PFSK-1 (cell line): Measurements from ENCODE around the gene TAF15.

Source experiments
- FOXP2 ChIP-seq: optimal IDR thresholded peaks from 2 replicates; pipeline ENCODE3; 2011; ENCODE audit warnings: borderline replicate concordance, control low read depth, inconsistent platforms; ENCODE audit not compliant: insufficient read depth; ENCODE audit errors: extremely low read length, extremely low read depth
- POLR2AphosphoS5 ChIP-seq: IDR thresholded peaks from 2 replicates; pipeline ENCODE4 v1.6.1; 2012; ENCODE audit warnings: low read depth, mild to moderate bottlenecking, control low read depth, low read length, moderate library complexity
- SIN3A ChIP-seq: IDR thresholded peaks from 2 replicates; pipeline ENCODE4 v1.6.1; 2012; ENCODE audit warnings: mild to moderate bottlenecking, low read length, moderate library complexity, borderline replicate concordance; ENCODE audit not compliant: insufficient read depth
- TAF1 ChIP-seq: IDR thresholded peaks from 2 replicates; pipeline ENCODE4 v1.6.1; 2012; ENCODE audit warnings: low read length, control low read depth, borderline replicate concordance; ENCODE audit not compliant: insufficient read depth
- TF ChIP-seq, protein P1 (sequence below), 2 experiments: IDR thresholded peaks; 2 replicates each; pipeline versions ENCODE4 v1.6.1 to v1.8.0; 2011 to 2012; ENCODE audit warnings: low read depth in 2 of 2, low read length in 2 of 2, control low read depth in 1 of 2, inconsistent platforms in 1 of 2, mild to moderate bottlenecking in 1 of 2, moderate library complexity in 1 of 2; ENCODE audit not compliant: insufficient read depth in 1 of 2

Gene TAF15

DNA sequence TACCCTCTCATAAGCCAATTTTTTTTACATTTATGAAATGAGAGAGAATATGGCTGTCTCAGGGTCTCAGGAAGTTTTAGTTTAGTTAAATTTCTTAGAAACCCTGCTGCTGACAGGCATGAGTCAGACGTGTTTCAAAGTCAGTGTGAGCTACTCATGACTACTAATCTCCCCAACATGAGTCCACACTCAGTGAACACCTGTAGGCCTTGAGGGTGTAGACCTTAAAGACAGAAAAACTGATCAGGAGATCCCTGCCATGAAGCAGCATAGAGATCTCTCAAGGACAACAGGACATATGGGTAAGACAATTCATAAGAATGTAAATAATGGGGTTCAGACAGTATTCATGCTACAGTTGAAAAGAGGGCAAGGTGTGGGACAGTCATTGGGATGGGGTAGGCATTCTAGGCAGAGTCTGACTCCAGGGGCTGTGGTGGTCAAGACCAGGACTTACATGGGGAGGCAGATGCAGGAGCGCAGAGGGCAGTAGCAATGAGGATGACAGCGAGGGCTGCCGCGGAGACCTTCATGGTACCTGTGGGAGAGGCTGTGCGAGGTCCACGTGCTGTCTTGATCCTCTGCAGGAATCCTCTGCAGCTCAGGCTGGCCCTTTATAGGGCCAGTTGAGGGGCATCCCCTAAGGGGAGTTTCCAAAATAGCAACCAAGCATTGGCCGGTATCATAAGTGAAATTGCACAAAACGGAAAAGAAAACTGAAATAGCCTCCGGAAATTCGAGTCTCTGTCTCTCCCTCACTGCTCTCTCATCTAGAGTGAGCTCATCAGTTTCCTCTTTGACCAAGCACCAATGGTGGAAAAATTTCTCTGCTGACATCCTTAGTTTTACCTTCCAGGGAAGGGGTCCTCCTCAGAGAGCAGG, 70.7 kb downstream of the TAF15 start, which contains the start of gene CCL5:
Gene CCL5, minus strand, starts transcription at position 588 of the 882 bp plus-strand sequence.
- TF ChIP-seq SIN3A: no peak
- TF ChIP-seq POLR2AphosphoS5: no peak
- TF ChIP-seq, protein P1, sequence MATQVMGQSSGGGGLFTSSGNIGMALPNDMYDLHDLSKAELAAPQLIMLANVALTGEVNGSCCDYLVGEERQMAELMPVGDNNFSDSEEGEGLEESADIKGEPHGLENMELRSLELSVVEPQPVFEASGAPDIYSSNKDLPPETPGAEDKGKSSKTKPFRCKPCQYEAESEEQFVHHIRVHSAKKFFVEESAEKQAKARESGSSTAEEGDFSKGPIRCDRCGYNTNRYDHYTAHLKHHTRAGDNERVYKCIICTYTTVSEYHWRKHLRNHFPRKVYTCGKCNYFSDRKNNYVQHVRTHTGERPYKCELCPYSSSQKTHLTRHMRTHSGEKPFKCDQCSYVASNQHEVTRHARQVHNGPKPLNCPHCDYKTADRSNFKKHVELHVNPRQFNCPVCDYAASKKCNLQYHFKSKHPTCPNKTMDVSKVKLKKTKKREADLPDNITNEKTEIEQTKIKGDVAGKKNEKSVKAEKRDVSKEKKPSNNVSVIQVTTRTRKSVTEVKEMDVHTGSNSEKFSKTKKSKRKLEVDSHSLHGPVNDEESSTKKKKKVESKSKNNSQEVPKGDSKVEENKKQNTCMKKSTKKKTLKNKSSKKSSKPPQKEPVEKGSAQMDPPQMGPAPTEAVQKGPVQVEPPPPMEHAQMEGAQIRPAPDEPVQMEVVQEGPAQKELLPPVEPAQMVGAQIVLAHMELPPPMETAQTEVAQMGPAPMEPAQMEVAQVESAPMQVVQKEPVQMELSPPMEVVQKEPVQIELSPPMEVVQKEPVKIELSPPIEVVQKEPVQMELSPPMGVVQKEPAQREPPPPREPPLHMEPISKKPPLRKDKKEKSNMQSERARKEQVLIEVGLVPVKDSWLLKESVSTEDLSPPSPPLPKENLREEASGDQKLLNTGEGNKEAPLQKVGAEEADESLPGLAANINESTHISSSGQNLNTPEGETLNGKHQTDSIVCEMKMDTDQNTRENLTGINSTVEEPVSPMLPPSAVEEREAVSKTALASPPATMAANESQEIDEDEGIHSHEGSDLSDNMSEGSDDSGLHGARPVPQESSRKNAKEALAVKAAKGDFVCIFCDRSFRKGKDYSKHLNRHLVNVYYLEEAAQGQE (IDR thresholded peaks at IDR 0.05; ENCODE audit: insufficient read depth in 1 of 2, low read depth in 2 of 2, low read length in 2 of 2): no peak
- TF ChIP-seq FOXP2: no peak
- TF ChIP-seq TAF1: no peak

DNA sequence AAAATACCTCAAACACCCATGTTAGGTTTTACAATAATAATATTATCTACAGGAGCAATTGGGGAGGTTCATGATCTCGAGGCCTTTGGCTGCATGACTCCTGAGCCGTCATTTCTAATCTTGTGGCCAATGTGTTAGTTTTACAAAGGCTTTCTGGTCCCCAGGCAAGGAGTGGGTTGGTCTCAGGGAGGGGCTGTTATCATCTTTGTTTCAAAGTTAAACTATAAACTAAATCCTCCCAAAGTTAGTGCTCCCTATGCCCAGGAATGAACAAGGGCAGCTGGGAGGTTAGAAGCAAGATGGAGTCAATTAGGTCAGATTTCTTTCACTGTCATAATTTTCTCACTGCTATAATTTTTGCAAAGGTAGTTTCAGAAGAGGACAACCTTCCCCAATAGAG, 80.0 kb downstream of the TAF15 start:
- TF ChIP-seq POLR2AphosphoS5: no peak
- no peak for TF ChIP-seq FOXP2
- TF ChIP-seq TAF1: no peak
- TF ChIP-seq, protein P1 (IDR thresholded peaks at IDR 0.05; ENCODE audit: insufficient read depth in 1 of 2, low read depth in 2 of 2, low read length in 2 of 2): no peak
- TF ChIP-seq SIN3A: no peak

DNA sequence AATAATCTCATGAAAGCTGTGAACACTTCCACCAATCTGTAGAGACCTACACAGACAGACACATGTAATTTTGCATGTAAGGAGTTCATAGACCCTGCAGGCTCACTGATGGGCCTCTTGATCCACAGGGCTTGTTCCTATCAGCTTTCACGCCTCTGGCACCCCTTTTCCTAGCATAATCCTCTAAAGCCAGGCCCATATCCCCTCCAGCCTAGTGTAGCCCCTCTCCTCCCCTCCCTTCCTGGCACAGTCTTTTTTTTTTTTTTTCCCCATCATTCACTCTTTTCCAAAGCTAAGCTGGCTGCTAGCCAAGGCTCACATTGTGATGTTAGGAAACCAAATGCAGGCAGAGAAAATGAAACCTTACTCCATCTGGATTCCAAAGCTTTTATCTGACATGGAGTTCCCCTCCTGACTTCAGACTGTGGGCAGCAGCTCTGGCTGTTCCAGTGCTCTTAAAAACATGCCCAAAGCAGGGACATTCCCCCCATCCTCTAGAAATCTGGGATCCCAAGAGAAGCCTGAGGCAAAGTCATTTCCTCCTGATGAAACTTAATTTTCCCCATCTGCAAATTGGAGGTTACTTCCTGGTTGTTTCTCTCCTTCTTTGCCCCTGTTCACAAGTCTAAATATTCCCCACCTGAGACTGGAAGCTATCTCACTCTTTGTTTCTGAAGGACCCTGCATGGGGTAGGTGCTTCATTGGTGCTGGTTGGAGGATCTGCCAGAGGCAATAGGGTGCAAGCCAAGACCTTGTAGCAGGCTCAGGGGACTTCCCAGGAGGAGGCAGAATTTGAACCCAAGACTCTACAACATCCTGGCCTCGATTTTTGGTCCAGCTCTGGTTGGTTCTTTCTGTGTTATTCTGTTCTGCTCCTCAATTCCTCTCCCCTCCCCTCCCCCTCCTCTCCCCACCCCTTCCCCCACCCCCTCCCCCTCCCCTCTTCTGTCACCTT, 80.8 kb downstream of the TAF15 start:
- TF ChIP-seq TAF1: no peak
- no peak for TF ChIP-seq POLR2AphosphoS5
- no peak for TF ChIP-seq FOXP2
- no peak for TF ChIP-seq SIN3A
- TF ChIP-seq, protein P1 (IDR thresholded peaks at IDR 0.05; ENCODE audit: insufficient read depth in 1 of 2, low read depth in 2 of 2, low read length in 2 of 2): no peak

DNA sequence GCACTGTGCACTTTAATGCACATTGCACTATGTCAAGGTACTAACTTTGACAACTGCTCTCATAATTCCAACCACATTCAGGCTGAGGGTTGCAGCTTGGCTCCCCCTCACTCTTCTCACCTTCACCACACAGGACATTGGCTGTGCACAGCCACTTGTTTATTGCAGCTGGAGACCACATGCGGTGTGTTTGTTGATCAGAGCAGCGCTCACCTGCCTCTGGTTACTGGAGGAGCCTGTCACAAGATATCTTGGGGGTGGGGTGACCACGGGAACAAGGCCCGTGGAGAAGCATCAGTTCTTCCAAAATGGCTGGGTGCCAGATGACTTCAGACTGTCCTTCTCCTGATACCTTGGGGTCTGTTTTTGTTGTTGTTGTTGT, 81.5 kb downstream of the TAF15 start:
- no peak for TF ChIP-seq SIN3A
- no peak for TF ChIP-seq POLR2AphosphoS5
- no peak for TF ChIP-seq FOXP2
- TF ChIP-seq, protein P1 (IDR thresholded peaks at IDR 0.05; ENCODE audit: insufficient read depth in 1 of 2, low read depth in 2 of 2, low read length in 2 of 2): no peak
- TF ChIP-seq TAF1: no peak
